IPS-18c (cell line): ENCODE data around the gene MICU1.
"Not testable (repeated sequence)": the region's sequence is repeated elsewhere in the genome, so short reads cannot be mapped to it uniquely, and the experiment has no call there.

Source experiments
- H3K4me3 ChIP-seq: 2 replicates; pipeline ENCODE4 v1.7.0; 2013; ENCODE audit warnings: low read depth, mild to moderate bottlenecking, low read length, moderate library complexity; ENCODE audit not compliant: insufficient read depth
- H3K9me3 ChIP-seq: one replicate; pipeline ENCODE4 v1.6.1; 2013; ENCODE audit warnings: mild to moderate bottlenecking, low read length, moderate library complexity; ENCODE audit not compliant: control insufficient read depth, insufficient read depth

Gene MICU1

GRCh38 chr10:72625608-72626443 is at the start of gene MICU1:
TSS of gene MICU1 (minus strand) at chr10:72626079. CDS start at chr10:72566793, 59,286 bp downstream.
- H3K9me3 ChIP-seq: no peaks in the 10 kb centered on the region
- peak within 1 kb of the TSS; percentile 83 for H3K4me3 ChIP-seq

- H3K4me3 ChIP-seq, H3K9me3 ChIP-seq: not testable (repeated sequence)
These were observed 48.3 kb upstream of the MICU1 start for GRCh38 chr10:72674174-72674573.

GRCh38 chr10:72673280-72673679 is 47.4 kb upstream of the MICU1 start:
- no peak overlapping the region for H3K4me3 ChIP-seq

GRCh38 chr10:72667207-72667864 is 41.5 kb upstream of the MICU1 start:
- no peaks in the 10 kb centered on the region for H3K9me3 ChIP-seq
- H3K4me3 ChIP-seq: no peak overlapping the region

More at GRCh38 chr10:72673280-72673679, 47.4 kb upstream of the MICU1 start:
- H3K9me3 ChIP-seq: no peaks in the 10 kb centered on the region

GRCh38 chr10:72665925-72666324 is 40.0 kb upstream of the MICU1 start:
- no peak overlapping the region for H3K4me3 ChIP-seq
- H3K9me3 ChIP-seq: no peaks in the 10 kb centered on the region

- H3K9me3 ChIP-seq: no peaks in the 10 kb centered on the region
- H3K4me3 ChIP-seq: no peak overlapping the region
These were observed 38.1 kb upstream of the MICU1 start for GRCh38 chr10:72663971-72664370.

GRCh38 chr10:72661431-72661830 is 35.6 kb upstream of the MICU1 start:
- Histone ChIP-seq H3K9me3 (no peaks in the 10 kb centered on the region), H3K4me3 (no peak overlapping the region)

GRCh38 chr10:72660220-72660619 is 34.3 kb upstream of the MICU1 start:
- H3K9me3 ChIP-seq: no peaks in the 10 kb centered on the region

GRCh38 chr10:72659694-72660093 is 33.8 kb upstream of the MICU1 start:
- Histone ChIP-seq H3K9me3 (no peaks in the 10 kb centered on the region), H3K4me3 (no peak overlapping the region)

More at GRCh38 chr10:72660220-72660619, 34.3 kb upstream of the MICU1 start:
- H3K4me3 ChIP-seq: no peak overlapping the region

GRCh38 chr10:72658696-72659400 is 33.0 kb upstream of the MICU1 start:
- H3K4me3 ChIP-seq: no peak overlapping the region
- H3K9me3 ChIP-seq: no peaks in the 10 kb centered on the region

GRCh38 chr10:72654720-72655119 is 28.8 kb upstream of the MICU1 start:
- no peak overlapping the region for H3K4me3 ChIP-seq
- H3K9me3 ChIP-seq: no peaks in the 10 kb centered on the region

- Histone ChIP-seq H3K9me3 (no peaks in the 10 kb centered on the region), H3K4me3 (no peak overlapping the region)
These were observed 27.7 kb upstream of the MICU1 start for GRCh38 chr10:72653383-72654096.

GRCh38 chr10:72649291-72649690 is 23.4 kb upstream of the MICU1 start:
- Histone ChIP-seq H3K4me3 (no peak overlapping the region), H3K9me3 (no peaks in the 10 kb centered on the region)

- no peak overlapping the region for H3K4me3 ChIP-seq
- no peaks in the 10 kb centered on the region for H3K9me3 ChIP-seq
These were observed 22.4 kb upstream of the MICU1 start for GRCh38 chr10:72648301-72648700.

GRCh38 chr10:72646971-72647370 is 21.1 kb upstream of the MICU1 start:
- H3K9me3 ChIP-seq, H3K4me3 ChIP-seq: not testable (repeated sequence)

- Histone ChIP-seq H3K4me3 (no peak overlapping the region), H3K9me3 (no peaks in the 10 kb centered on the region)
These were observed 19.5 kb upstream of the MICU1 start for GRCh38 chr10:72645263-72645858.

GRCh38 chr10:72642318-72642717 is 16.4 kb upstream of the MICU1 start:
- Histone ChIP-seq H3K9me3 (no peaks in the 10 kb centered on the region), H3K4me3 (no peak overlapping the region)
